Measurements from ENCODE around the gene TBATA.

Gene TBATA

DNA sequence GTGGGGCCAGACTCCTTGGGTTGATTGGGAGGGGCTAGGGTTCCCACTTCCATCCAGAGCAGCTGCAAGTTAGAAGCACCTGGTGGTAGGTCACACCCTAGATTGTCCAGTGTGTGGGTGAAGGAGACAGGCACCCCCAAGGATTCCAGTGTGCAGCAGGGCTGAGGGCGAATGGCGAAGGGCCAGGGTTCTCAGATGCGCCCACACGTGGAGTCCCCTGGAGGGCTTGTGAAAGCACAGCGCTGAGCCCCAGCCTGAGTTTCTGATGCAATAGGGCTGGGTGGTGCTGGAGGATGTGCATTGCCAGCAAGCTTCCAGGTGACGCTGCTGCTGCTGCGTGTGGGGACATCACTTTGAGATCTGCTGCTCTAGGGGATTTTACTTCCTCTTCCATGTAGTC lies 25.4 kb downstream of the TBATA start:
- no peak for DNase-seq

- peak; percentile 55 for DNase-seq
Measured at GRCh38 chr10:70758757-70759514, 26.2 kb downstream of the TBATA start.

DNA sequence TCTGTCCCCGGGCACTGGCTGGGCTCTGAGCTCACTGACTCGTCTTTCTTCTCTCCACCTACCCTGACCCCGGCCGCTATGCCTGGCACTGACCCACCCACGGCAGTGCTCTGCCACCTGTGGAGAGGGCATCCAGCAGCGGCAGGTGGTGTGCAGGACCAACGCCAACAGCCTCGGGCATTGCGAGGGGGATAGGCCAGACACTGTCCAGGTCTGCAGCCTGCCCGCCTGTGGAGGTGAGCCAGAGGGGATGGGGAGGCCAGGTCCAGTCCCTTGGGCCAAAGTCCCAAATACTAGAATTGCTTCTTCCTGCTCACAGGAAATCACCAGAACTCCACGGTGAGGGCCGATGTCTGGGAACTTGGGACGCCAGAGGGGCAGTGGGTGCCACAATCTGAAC lies 27.3 kb downstream of the TBATA start:
- DNase-seq: no peak

DNA sequence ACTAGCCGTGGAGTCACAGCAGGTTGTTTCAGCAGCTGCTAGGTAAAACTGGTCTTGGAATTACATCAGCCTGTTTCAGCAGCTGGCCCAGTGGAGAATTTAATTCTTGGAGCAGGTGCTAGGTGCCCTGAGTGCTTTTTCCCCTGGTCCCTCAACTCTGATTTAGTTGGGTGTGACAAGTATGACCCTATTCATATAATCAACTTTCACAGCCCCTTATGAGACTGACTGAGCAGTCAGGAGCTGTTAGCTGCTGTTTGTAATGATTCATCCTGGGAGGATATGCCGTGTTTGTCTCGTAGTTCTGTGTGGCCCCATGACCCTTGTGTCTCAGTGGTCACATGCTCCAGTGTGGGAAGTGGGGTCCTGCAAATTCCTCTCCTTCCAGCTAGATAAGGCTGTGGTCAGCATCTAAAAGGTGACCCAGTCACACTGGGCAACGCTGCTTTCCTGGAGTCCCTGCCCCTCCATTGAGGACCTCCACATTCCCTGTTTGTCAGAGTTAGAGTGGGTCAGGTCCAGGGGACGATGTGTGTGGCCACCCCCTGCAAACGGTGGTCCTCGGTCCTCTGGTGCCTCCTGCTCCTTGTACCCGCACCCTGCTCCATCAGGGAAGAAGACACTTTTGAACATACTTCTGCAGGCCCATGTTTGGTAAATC lies 28.3 kb downstream of the TBATA start:
- DNase-seq: no peak

DNA sequence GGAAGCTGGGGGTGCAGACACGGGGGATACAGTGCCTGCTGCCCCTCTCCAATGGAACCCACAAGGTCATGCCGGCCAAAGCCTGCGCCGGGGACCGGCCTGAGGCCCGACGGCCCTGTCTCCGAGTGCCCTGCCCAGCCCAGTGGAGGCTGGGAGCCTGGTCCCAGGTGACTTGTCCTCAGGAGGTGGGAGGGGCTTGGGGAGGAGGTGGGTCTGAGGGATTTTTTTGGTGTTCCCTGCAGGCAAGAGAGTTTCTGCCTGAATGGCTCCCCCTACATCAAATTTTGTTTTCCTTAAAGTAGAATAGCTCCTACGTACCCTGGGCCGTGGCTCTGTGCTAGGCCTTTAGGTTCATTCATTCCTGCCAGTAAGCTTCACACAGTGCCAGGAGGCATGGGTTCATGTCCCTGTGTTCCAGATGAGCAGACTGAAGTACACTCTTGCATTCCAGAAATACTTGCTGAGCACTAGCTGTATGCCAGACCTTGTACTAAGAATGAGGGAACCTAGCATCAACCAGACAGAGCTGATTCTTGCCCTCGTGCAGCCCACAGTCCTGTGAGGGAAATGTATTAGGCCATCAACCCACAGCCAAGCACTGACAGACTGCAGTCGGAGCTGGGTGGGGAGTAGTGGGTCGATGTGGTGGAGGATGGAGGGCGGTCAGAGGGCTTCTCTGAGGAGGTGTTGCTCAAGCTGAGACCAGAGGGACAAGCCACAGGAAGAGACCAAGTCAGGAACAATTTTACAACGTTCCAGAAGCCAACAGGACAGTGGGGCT lies 31.1 kb downstream of the TBATA start:
- no peak for DNase-seq

- DNase-seq: no peak
Measured at GRCh38 chr10:70753026-70753663, 32.0 kb downstream of the TBATA start.

GRCh38 chr10:70752571-70752970 lies 32.6 kb downstream of the TBATA start:
- DNase-seq: no peak

GRCh38 chr10:70751991-70752390 lies 33.2 kb downstream of the TBATA start:
- DNase-seq: no peak

- no peak for DNase-seq
Measured at GRCh38 chr10:70751356-70751755, 33.8 kb downstream of the TBATA start.

GRCh38 chr10:70750156-70750703 lies 34.9 kb downstream of the TBATA start:
- DNase-seq: no peak

DNA sequence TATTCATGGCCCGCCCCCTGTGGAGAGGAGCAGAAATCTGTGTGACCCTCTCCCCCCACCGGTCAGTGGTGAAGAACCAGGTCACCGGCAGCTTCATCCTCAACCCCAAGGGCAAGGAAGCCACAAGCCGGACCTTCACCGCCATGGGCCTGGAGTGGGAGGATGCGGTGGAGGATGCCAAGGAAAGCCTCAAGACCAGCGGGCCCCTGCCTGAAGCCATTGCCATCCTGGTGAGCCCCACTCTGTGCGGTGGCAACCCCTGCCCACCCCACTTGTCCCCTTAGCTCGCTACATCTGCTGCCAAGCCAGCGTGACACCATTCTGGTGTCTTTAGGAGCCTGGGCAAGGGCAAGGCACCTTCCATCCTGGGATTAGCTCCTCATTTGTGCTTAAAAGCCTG lies 35.4 kb downstream of the TBATA start:
- no peak for DNase-seq

GRCh38 chr10:70748801-70749573 lies 36.2 kb downstream of the TBATA start:
- DNase-seq: no peak

GRCh38 chr10:70748305-70748704 lies 36.9 kb downstream of the TBATA start:
- DNase-seq: no peak

DNA sequence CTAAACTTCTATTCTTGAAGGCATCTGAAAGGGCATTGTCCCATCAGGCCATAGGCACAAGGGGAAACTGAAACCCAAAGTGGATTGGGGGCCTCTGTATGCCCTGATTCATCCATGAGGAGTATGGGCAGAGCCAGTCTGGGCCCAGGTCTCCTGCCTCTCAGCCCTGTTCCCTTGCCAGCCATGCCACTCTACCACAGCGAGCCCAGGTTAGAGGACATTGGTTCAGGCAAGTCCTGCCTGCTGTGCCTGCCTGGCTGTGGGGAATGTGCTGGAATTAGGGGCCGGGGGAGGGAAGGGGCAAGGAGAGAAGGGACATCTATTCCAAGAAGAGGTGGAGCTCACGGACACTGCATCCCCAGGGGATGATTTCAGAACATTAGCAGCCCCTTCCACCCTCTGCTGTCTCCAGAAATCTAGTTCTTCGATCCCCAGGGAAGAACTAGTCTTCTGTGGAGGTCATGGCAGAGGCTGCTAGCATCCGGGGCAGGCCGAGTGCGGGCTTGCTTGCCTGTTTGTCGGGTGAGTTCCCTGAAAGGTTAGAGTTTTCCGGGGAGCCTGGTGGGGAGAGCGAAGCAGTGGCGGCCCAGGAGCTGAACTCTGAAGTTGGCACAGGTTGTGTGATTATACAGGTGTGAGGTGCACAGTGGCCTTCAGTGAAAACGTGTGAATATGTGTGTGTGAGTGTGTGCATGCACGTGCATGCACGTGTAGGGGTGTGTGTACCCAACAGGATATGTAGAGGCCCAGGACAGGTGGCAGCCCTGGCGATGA lies 37.8 kb downstream of the TBATA start:
- no peak for DNase-seq

DNA sequence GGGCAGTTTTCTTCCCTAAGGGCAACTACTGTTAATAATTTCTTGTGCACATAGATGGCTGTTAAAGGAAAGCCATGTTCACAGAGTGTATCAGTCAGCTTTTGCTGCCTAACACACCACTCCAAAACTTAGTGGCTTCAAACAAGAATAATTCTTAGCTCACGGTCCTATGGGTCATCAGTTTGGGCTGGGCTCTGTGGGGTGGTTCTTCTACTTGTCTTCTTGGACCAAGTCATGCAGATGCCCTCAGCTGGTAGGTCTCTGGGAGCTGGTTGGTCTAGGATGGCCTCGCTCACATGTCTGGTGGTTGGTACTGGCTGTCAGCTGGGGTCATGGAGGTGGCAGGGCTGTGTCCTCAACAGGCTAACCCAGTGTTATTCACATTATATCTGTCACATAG lies 39.6 kb downstream of the TBATA start:
- no peak for DNase-seq

- DNase-seq: no peak
Measured at GRCh38 chr10:70744617-70745143, 40.5 kb downstream of the TBATA start.

DNA sequence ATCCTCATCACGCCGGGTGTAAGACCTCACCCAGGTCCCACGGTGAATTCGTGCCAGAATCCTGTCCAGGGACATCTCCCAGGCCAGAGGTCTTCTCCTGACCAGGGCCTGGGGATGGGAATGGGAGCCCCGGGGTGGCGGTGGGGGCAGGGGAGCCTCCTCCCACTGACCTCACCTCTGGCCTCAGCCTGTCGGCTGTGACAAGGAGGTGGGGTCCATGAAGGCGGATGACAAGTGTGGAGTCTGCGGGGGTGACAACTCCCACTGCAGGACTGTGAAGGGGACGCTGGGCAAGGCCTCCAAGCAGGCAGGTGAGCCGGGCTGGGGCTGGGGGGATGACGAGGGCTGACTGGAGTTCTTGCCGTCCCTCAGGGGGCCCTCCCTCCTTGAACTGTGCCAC lies 41.3 kb downstream of the TBATA start:
- no peak for DNase-seq

- DNase-seq: no peak
Measured at GRCh38 chr10:70743430-70743788, 41.8 kb downstream of the TBATA start.

- DNase-seq: no peak
Measured at GRCh38 chr10:70742537-70743429, 42.4 kb downstream of the TBATA start.

Measured in NCI-H1105 (cell line).